HUES6 (cell line): ENCODE data around the gene BAHD1.
A peak's percentile ranks its signal among the peaks of the same experiment; 100 is the strongest.

Source experiments
- H3K27ac ChIP-seq: 2 replicates; pipeline ENCODE4 v1.7.0; 2013; ENCODE audit warnings: low read depth, mild to moderate bottlenecking, low read length, inconsistent platforms
- H3K27me3 ChIP-seq: 2 replicates; pipeline ENCODE4 v1.6.1; 2013; ENCODE audit warnings: low read length; ENCODE audit not compliant: control insufficient read depth, insufficient read depth
- H3K36me3 ChIP-seq: 2 replicates; pipeline ENCODE4 v1.6.1; 2013; ENCODE audit warnings: low read length; ENCODE audit not compliant: control insufficient read depth, insufficient read depth
- H3K4me1 ChIP-seq: 2 replicates; pipeline ENCODE4 v1.6.1; 2013; ENCODE audit warnings: low read length; ENCODE audit not compliant: control insufficient read depth, insufficient read depth
- H3K4me3 ChIP-seq: 2 replicates; pipeline ENCODE4 v1.5.1; 2013; ENCODE audit warnings: low read depth, low read length
- H3K9ac ChIP-seq: one replicate; pipeline ENCODE4 v1.6.1; 2013; ENCODE audit warnings: mild to moderate bottlenecking, low read length
- H3K9me3 ChIP-seq: 2 replicates; pipeline ENCODE4 v1.6.1; 2013; ENCODE audit warnings: low read depth, low read length; ENCODE audit not compliant: control insufficient read depth, insufficient read depth

BAHD1 gene

DNA sequence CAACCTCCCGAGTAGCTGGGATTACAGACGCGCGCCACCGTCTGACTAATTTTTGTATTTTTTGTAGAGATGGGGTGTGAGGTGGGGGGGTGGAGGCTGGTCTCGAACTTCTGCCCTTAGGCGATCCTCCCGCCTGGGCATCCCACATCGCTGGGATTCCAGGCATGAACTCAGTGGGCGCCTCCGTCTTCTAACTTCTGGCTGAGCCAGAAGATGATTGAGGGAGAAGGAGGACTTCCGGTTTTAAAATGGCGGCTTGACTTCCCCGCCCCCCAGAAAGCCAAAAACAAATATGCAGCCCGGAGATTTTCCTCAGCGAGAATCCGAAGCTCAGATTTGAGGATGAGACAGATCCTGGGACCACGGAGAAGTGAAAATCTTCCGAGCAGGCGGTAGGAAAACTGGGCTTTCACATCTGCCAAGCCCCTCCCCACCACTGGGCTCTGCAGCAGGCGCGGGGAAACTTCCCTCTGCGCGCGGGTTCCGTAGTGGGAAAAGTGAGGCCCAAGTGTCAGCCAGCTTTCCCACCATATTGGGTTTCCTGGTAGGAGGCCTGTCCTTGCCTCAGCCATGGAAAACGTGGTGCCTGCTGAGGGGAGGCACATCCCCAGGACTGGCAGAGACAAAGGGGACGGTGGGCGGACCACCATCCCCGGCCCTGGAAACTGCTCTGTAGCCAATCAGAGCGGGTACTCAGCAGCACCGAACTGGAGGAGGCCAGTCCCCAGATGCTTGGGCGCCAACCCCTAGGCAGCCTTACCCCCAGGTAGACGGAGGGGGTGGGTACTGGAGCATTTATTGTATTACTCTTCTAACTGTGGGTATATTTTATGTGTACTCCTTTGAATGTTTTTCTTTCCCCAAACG lies 47.3 kb downstream of the BAHD1 start:
- Histone ChIP-seq H3K4me1 (no peaks in the 10 kb centered on the region), H3K9ac (no peak overlapping the region), H3K27ac (no peak overlapping the region), H3K4me3 (no peak overlapping the region), H3K27me3 (no peaks in the 10 kb centered on the region), H3K9me3 (no peaks in the 10 kb centered on the region), H3K36me3 (no peaks in the 10 kb centered on the region)

GRCh38 chr15:40489274-40490175 lies 48.8 kb downstream of the BAHD1 start:
- Histone ChIP-seq H3K9ac (no peak overlapping the region), H3K4me1 (no peaks in the 10 kb centered on the region), H3K27ac (no peak overlapping the region; the same call in 1 of the 2 replicates), H3K4me3 (no peak overlapping the region), H3K9me3 (no peaks in the 10 kb centered on the region), H3K27me3 (no peaks in the 10 kb centered on the region), H3K36me3 (no peaks in the 10 kb centered on the region)

DNA sequence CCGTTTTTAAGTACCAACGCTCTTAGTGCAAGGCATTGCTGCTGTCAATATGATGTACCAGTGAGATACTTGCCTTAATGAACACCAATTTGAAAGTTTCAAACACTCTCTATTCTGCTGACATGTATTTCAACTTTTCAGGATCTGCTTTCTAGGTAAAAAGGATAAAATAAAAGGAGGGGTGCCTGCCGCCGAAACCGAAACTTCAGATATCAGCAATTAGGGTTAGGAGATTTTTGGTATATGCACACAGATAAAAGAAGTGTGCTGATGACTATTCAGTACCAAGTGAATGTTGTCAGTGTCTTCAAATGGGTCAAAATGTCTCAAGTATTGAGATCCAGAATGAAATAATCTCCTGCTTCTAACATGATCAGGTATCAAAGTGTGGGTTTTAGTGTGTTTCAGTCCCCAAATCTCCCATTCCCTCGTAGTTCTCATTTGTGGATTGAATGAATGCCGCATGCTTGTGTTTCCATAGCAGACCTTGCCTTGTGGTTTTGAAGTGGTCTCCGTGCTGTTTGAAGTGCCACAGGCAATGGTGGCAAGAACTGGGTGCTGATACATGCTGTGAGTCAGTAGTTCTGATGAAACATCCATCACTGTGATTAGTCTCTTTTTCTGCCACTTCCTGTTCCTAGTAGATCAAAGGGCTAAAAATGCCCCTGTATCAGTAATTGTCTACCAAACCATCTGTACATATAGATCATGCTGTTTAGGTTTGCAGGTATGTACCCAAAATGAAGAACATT lies 52.5 kb downstream of the BAHD1 start:
- Histone ChIP-seq H3K4me3 (no peak overlapping the region), H3K36me3 (no peaks in the 10 kb centered on the region), H3K9me3 (no peaks in the 10 kb centered on the region), H3K27ac (no peak overlapping the region), H3K4me1 (no peaks in the 10 kb centered on the region), H3K9ac (no peak overlapping the region), H3K27me3 (no peaks in the 10 kb centered on the region)

- Histone ChIP-seq H3K27ac (no peak overlapping the region), H3K4me3 (no peak overlapping the region), H3K27me3 (no peaks in the 10 kb centered on the region), H3K9ac (no peak overlapping the region), H3K36me3 (no peaks in the 10 kb centered on the region), H3K9me3 (no peaks in the 10 kb centered on the region), H3K4me1 (no peaks in the 10 kb centered on the region)
Measured at GRCh38 chr15:40495516-40495915, 54.8 kb downstream of the BAHD1 start.

- Histone ChIP-seq H3K36me3 (no peaks in the 10 kb centered on the region), H3K27ac (no peak overlapping the region), H3K4me3 (no peak overlapping the region), H3K4me1 (no peaks in the 10 kb centered on the region), H3K27me3 (no peaks in the 10 kb centered on the region), H3K9ac (no peak overlapping the region), H3K9me3 (no peaks in the 10 kb centered on the region)
Measured at GRCh38 chr15:40498418-40498817, 57.7 kb downstream of the BAHD1 start.

DNA sequence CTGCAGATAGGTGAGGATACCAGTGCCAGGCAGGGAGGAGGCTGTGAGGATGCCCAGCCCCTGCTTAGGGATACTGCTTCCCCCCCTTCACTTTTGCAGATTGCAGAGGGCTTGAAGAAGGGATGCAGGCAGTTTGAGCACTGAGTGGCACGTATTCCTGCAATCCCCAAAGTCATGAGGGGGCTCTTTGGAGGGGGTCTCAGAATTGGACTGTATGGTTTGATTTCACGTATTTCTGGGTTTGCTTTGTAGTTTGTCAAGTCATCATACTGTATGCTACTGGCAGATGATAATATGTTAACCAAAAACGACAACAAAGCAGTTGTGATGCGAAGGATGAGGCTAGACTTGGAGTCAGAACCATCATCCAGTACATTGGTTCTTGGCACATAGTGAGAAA lies 58.1 kb downstream of the BAHD1 start:
- Histone ChIP-seq H3K4me1 (no peaks in the 10 kb centered on the region), H3K36me3 (no peaks in the 10 kb centered on the region), H3K9me3 (no peaks in the 10 kb centered on the region), H3K9ac (no peak overlapping the region), H3K4me3 (no peak overlapping the region), H3K27ac (no peak overlapping the region), H3K27me3 (no peaks in the 10 kb centered on the region)

- Histone ChIP-seq H3K27me3 (no peaks in the 10 kb centered on the region), H3K36me3 (no peaks in the 10 kb centered on the region), H3K4me1 (no peaks in the 10 kb centered on the region), H3K27ac (no peak overlapping the region), H3K9ac (no peak overlapping the region), H3K9me3 (no peaks in the 10 kb centered on the region), H3K4me3 (no peak overlapping the region)
Measured at GRCh38 chr15:40499931-40500330, 59.2 kb downstream of the BAHD1 start.

DNA sequence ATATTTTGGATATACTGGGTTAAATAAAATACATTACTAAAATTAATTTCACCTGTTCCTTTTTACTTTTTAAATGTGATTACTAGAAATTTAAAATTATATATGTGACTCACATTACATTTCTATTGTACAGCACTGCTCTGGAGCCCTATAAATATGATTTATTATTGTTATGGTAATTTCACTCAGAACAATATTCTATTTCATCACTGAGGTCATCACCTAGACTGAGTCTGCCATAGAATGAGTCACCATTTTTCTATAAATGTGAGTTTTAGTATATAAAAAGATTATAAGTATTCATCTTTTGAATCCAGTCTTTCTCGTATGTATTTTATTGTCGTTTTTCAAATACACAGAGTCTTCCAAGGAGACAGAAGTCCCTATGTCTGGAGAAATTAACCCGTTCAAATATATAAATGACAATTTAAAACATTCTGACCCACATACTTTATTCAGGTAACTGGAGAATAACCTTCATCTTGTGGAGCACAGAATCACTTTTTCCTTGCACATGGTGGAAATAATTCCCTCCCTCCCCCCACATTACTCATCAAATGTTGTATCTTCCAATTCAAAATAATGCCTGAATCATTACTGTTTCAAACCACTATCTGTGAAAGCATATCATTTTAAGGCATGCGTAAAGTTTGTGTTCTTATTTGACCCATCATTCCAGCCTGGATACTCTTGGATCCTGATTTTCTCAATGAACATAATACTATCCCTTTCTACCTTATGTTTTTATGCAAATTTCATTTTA lies 60.0 kb downstream of the BAHD1 start:
- Histone ChIP-seq H3K9me3 (no peaks in the 10 kb centered on the region), H3K4me1 (no peaks in the 10 kb centered on the region), H3K9ac (no peak overlapping the region), H3K36me3 (no peaks in the 10 kb centered on the region), H3K4me3 (no peak overlapping the region), H3K27ac (no peak overlapping the region), H3K27me3 (no peaks in the 10 kb centered on the region)

GRCh38 chr15:40501487-40501886 lies 60.7 kb downstream of the BAHD1 start:
- H3K36me3 ChIP-seq, result no peaks in the 10 kb centered on the region
- no peak overlapping the region for H3K27ac ChIP-seq

DNA sequence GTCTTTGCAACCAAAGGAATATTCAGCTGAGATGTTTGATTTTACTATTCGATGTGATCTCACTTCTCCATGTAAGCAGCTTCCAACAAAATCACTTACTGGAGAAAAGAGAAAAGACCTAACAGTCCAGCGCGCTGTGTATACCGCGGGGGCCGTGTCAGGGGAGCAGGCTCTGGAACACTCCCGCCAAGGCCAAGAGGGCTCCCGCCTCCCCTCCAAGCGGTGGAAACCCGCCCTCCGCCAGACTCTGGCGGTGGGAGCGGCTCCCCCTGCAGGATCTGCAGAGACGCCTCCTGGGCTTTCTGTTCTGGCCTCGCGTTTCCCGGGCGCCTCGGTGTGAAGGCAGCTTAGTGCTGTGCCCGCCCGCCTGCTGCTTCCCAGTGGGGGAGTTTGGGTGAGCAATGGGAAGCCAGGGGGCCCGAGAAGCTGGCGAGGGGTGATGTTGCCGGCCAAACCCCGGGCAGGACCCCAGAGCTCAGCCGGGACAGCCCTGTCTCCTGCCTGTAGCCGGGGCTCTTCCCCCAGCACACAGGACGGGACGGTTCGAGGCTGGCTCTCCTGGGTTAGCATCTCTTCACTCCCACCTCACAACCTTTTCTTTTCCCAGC lies 66.3 kb downstream of the BAHD1 start:
- Histone ChIP-seq H3K4me3 (peak overlapping the region; percentile 60), H3K9me3 (no peaks in the 10 kb centered on the region), H3K4me1 (peaks cover 12% of the 10 kb centered on the region), H3K36me3 (no peaks in the 10 kb centered on the region), H3K27ac (no peak overlapping the region), H3K27me3 (peaks cover 45% of the 10 kb centered on the region), H3K9ac (peak overlapping the region; percentile 53)

More at GRCh38 chr15:40501487-40501886, 60.7 kb downstream of the BAHD1 start:
- Histone ChIP-seq H3K9ac (no peak overlapping the region), H3K9me3 (no peaks in the 10 kb centered on the region), H3K27me3 (peaks cover 3% of the 10 kb centered on the region), H3K4me1 (peaks cover under 1% of the 10 kb centered on the region), H3K4me3 (no peak overlapping the region)
